Transverse colon (tissue), 4 donors: Measurements from ENCODE around the gene PKLR. TPM values are rescaled to one million over a fixed set of nuclear protein-coding genes. Genes with fewer than 3 reads are reported as not detected.

Experiments used
- DNase-seq: peaks from one replicate; pipeline ENCODE4 v3.0.0-alpha.2; 2019
- H3K27ac ChIP-seq, 4 donors: fragments of 200-600 bp; sonication (generic); 2 replicates each; pipeline ENCODE4 v1.5.1; 2016 to 2018; ENCODE audit warnings: inconsistent platforms in 4 of 4
- H3K27me3 ChIP-seq: fragments of 200-600 bp; sonication (generic); 2 replicates; pipeline ENCODE4 v1.5.1; 2017; ENCODE audit warnings: inconsistent platforms
- H3K36me3 ChIP-seq, 4 donors: fragments of 200-600 bp; sonication (generic); 2 replicates each; pipeline ENCODE4 v1.5.1; 2017 to 2019; ENCODE audit warnings: inconsistent platforms in 4 of 4
- H3K4me1 ChIP-seq, 4 donors: fragments of 200-600 bp; sonication (generic); 2 replicates each; pipeline ENCODE4 v1.5.1; 2017 to 2020; ENCODE audit warnings: inconsistent platforms in 4 of 4
- H3K4me3 ChIP-seq, 4 donors: fragments of 200-600 bp; sonication (generic); 1 replicate in 1 of 4; 2 replicates in 3 of 4; pipeline versions ENCODE4 v1.5.1 to v1.6.1; 2017 to 2019; ENCODE audit warnings: inconsistent platforms in 4 of 4
- H3K9me3 ChIP-seq, 2 donors: fragments of 200-600 bp; sonication (generic); 2 replicates each; pipeline ENCODE4 v1.5.1; 2017 to 2019; ENCODE audit warnings: inconsistent platforms in 2 of 2
- EP300 ChIP-seq: sonication (generic); formaldehyde crosslinking; IDR thresholded peaks from one replicate; pipeline ENCODE4 v1.6.1; 2017; ENCODE audit warnings: antibody characterized with exemption, low read depth
- POLR2A ChIP-seq: fragments of 450-650 bp; IDR thresholded peaks from one replicate; pipeline ENCODE4 v1.6.1; 2016; ENCODE audit warnings: antibody characterized with exemption, mild to moderate bottlenecking, moderate library complexity
- POLR2AphosphoS5 ChIP-seq, 3 donors: sonication (generic); formaldehyde crosslinking; IDR thresholded peaks; one replicate each; pipeline ENCODE4 v1.6.1; 2016; ENCODE audit warnings: antibody characterized with exemption in 3 of 3
- whole genome bisulfite sequencing, 2 donors: methylation state at CpG; one replicate each; pipeline ENCODE4 v1.1.5; 2018; ENCODE audit warnings: low coverage in 1 of 2; 5-methylcytosine and 5-hydroxymethylcytosine counted together
- in situ Hi-C, 4 donors: fragments of 200-750 bp; cut with MboI; loops; one replicate each; pipeline versions ENCODE4 v1.15.0 to v1.15.1; 2017; ENCODE audit warnings: low sequenced_read_pairs in 3 of 4, low pct_ligation_motif_present in 1 of 4, low pct_unique_long_range_greater_than_20kb in 1 of 4
- intact Hi-C: fragments of 100-400 bp; cut with DNase I; formaldehyde crosslinking; loops from one replicate; pipeline ENCODE4 v1.15.1; 2023; ENCODE audit warnings: low total_unique reads
- total RNA-seq, 4 donors: library from RNA; depleted of rRNA; stranded (reverse); fragments of >200 nt; gene quantifications; one replicate each; pipeline ENCODE4 v1.1.0, GENCODE V29; 2016
- TF ChIP-seq, protein P1 (sequence below), 5 experiments: fragments of 200-600 bp in 3 of 5; fragments of 450-650 bp in 2 of 5; sonication (generic) in 3 of 5; IDR thresholded peaks; 1 replicate in 2 of 5; 2 replicates in 3 of 5; pipeline ENCODE4 v1.5.1; 2016 to 2017; ENCODE audit warnings: antibody characterized with exemption in 5 of 5, inconsistent platforms in 3 of 5, mild to moderate bottlenecking in 2 of 5, moderate library complexity in 1 of 5

Gene PKLR
- total RNA-seq, 4 donors from 2014 or later: 0.40 to 5.6 (median 0.64) TPM; not detected in 1

DNA sequence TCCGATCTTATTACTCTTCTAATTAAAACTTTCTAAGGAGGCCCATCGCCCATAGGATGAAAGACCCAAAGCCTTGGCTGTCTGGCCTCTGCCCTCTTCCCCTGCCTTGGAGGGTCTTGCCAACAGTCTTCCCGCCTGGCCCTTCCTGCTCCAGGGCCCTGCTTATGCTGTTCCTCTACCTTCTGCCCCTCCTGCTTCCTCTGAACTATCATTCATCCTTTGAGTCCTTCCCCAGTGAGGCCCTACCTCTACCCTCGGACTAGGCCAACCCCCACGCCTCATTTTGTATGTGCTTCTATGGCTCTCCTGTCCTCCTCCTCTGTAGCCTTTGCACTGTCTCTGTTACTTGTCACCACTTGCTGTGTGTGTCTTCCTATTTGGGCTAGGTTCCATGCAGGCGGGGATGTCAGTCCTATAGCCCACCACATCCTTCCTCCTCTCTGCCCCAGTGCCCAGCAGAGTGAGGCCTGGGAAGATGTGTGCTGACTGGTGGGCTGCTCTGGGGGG is 24.8 kb upstream of the PKLR start:
- in situ Hi-C loops: loop anchor here (10.0 to 25.0 kb wide), 3 partner anchors 51 to 261 kb away; partner anchors contain the start of genes CLK2 (in 2 of the 4), HCN3 (in 2 of the 4) and SCAMP3 (in 1 of the 4)
- Histone ChIP-seq H3K4me1 (peaks cover 14 to 40% (median 30%) of the 10 kb centered on the region in 4 donors), H3K27ac (no peak overlapping the region), H3K36me3 (peaks cover 0 to 4% (median 0%) of the 10 kb centered on the region in 4 donors), H3K4me3 (no peak overlapping the region), H3K9me3 (no peaks in the 10 kb centered on the region), H3K27me3 (no peaks in the 10 kb centered on the region)
- intact Hi-C loops: loop anchor here (5.0 kb wide), 1 partner anchor 129 kb away; no protein-coding TSS in a partner anchor
- DNase-seq: no peak
- TF ChIP-seq, protein P1, sequence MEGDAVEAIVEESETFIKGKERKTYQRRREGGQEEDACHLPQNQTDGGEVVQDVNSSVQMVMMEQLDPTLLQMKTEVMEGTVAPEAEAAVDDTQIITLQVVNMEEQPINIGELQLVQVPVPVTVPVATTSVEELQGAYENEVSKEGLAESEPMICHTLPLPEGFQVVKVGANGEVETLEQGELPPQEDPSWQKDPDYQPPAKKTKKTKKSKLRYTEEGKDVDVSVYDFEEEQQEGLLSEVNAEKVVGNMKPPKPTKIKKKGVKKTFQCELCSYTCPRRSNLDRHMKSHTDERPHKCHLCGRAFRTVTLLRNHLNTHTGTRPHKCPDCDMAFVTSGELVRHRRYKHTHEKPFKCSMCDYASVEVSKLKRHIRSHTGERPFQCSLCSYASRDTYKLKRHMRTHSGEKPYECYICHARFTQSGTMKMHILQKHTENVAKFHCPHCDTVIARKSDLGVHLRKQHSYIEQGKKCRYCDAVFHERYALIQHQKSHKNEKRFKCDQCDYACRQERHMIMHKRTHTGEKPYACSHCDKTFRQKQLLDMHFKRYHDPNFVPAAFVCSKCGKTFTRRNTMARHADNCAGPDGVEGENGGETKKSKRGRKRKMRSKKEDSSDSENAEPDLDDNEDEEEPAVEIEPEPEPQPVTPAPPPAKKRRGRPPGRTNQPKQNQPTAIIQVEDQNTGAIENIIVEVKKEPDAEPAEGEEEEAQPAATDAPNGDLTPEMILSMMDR (IDR thresholded peaks at IDR 0.05): no peak
- TF ChIP-seq EP300 (no peak), POLR2AphosphoS5 (IDR thresholded peaks at IDR 0.05) (no peak), POLR2A (no peak)
- WGBS, 2 donors: 83 to 90% methylated on average over 2 to 6 of the region's 6 CpGs

DNA sequence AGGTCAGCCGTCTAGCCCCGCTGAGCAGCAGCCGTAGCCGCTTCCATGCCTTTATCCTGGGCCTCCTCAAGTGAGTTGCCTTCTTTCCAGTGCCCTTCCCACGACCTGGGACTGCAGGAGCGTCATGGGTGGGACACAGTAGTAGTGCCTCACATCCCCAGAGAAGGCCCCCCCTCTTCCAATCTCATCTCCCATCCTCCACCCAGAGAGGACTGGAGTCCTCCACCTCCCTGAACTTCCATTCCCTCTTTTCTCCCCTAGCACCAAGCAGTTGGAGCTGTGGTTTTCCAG is 24.3 kb upstream of the PKLR start:
- TF ChIP-seq EP300 (no peak), POLR2AphosphoS5 (IDR thresholded peaks at IDR 0.05) (no peak), POLR2A (no peak)
- TF ChIP-seq, protein P1 (IDR thresholded peaks at IDR 0.05): no peak
- H3K36me3 ChIP-seq: peaks cover 0 to 4% (median 0%) of the 10 kb centered on the region in 4 donors
- no peaks in the 10 kb centered on the region for H3K9me3 ChIP-seq
- no peak for DNase-seq
- peak overlapping the region in 3 of 4 donors; percentile 71 to 90 (median 79) for H3K4me3 ChIP-seq
- in situ Hi-C loops (loop anchor here (10.0 to 25.0 kb wide), 3 partner anchors 51 to 262 kb away; partner anchors contain the start of genes CLK2 (in 2 of the 4), HCN3 (in 2 of the 4) and SCAMP3 (in 1 of the 4)), intact Hi-C loops (loop anchor here (2.0 to 5.0 kb wide), 2 partner anchors 75 to 128 kb away; no protein-coding TSS in a partner anchor)
- peaks cover 14 to 42% (median 33%) of the 10 kb centered on the region in 4 donors for H3K4me1 ChIP-seq
- whole genome bisulfite sequencing, 2 donors: 33 to 57% methylated on average over 2 to 6 of the region's 6 CpGs
- H3K27ac ChIP-seq: peak overlapping the region; percentile 98 to 100 (median 100)
- H3K27me3 ChIP-seq: no peaks in the 10 kb centered on the region

DNA sequence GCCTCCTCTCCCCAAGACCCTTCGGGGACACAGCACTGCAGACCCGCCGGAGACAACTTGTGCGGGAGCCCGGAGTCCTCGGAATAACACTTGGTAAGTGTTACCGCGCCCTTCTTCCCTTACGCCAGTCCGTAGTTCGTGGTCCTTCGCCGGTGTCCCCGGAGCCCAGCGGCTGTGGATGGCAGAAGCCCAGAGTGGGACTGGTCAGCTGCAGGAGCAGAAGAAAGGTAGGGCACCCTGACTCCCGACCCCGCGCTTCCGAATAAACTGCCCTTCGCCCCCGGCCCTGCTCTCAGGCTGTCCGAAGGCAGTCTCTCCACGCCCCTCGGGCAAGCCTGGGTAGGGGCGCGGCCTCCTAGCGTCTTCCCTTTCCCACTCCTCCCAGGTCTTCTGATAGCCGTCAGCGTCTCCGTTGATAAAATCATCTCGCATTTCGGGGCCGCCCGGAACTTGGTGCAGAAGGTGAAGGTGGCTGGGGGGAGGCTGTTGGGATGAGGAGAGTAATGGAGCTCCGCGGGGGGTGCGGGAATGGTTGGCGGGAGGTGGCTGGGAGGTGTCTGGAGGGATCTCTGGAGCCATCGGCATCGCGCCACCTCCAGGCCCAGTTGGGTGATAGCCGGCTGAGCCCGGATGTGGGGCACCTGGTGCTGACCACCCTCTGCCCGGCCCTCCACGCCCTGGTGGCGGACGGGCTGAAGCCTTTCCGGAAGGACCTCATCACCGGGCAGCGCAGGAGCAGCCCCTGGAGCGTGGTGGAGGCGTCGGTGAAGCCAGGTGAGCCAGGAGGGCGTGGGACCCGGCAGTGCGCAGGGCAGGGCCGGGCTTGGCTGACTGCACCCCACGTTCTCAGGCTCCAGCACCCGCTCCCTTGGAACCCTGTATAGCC is 23.7 kb upstream of the PKLR start:
- TF ChIP-seq EP300: no peak
- TF ChIP-seq POLR2A: no peak
- TF ChIP-seq POLR2AphosphoS5 (IDR thresholded peaks at IDR 0.05): no peak
- TF ChIP-seq, protein P1 (IDR thresholded peaks at IDR 0.05): peak; percentile 47 to 77 (median 55)
- intact Hi-C loops (loop anchor here (2.0 to 5.0 kb wide), 3 partner anchors 48 to 128 kb away; partner anchors contain the start of gene HCN3), in situ Hi-C loops (loop anchor here (5.0 to 25.0 kb wide), 4 partner anchors 48 to 262 kb away; partner anchors contain the start of genes HCN3 (in 3 of the 4), CLK2 (in 2 of the 4) and SCAMP3 (in 1 of the 4))
- Histone ChIP-seq H3K4me1 (peaks cover 14 to 48% (median 38%) of the 10 kb centered on the region in 4 donors), H3K4me3 (peak overlapping the region; percentile 71 to 90 (median 81)), H3K27ac (peak overlapping the region; percentile 98 to 100 (median 100)), H3K36me3 (peaks cover 0 to 4% (median 0%) of the 10 kb centered on the region in 4 donors), H3K9me3 (no peaks in the 10 kb centered on the region), H3K27me3 (no peaks in the 10 kb centered on the region)
- WGBS, 2 donors: 5% methylated on average over 44 of the region's 59 CpGs; no CpG with 5 or more reads in 1 of the 2 donors
- DNase-seq: peak; percentile 77
